Calu3 (cell line): ENCODE results near the gene HSPA12B. TPM values are rescaled to one million over a fixed set of nuclear protein-coding genes. Genes with fewer than 3 reads are reported as not detected.

Experiments
- BruUV-seq: library from RNA; stranded (reverse); fragments of 400-500 nt; replicated peaks from 2 replicates; lab custom pipeline; 2021; lab: Mats Ljungman, UMichigan
- CTCF ChIA-PET: fragments of 300-600 bp; sonication (Branson Sonifier 250); formaldehyde crosslinking; loops from one replicate; lab custom pipeline; 2022; ENCODE audit warnings: antibody characterized with exemption; lab: Charles Lee
- DNase-seq: peaks from one replicate; pipeline ENCODE4 v3.0.0; 2022
- H3K27ac Mint-ChIP-seq: one replicate; pipeline ENCODE4 v1.8.0; 2022; ENCODE audit warnings: mixed read lengths; ENCODE audit not compliant: unreplicated experiment
- H3K27me3 Mint-ChIP-seq: one replicate; pipeline ENCODE4 v1.8.0; 2022; ENCODE audit warnings: mixed read lengths; ENCODE audit not compliant: unreplicated experiment
- H3K36me3 Mint-ChIP-seq: one replicate; pipeline ENCODE4 v1.8.0; 2022; ENCODE audit warnings: mild to moderate bottlenecking, moderate library complexity, mixed read lengths; ENCODE audit not compliant: insufficient read depth, unreplicated experiment
- H3K4me1 Mint-ChIP-seq: one replicate; pipeline ENCODE4 v1.8.0; 2022; ENCODE audit warnings: mild to moderate bottlenecking, low read depth, mixed read lengths; ENCODE audit not compliant: unreplicated experiment
- H3K4me3 Mint-ChIP-seq: one replicate; pipeline ENCODE4 v1.8.0; 2022; ENCODE audit warnings: mild to moderate bottlenecking, low read depth, moderate library complexity, mixed read lengths; ENCODE audit not compliant: unreplicated experiment
- H3K9me3 Mint-ChIP-seq: one replicate; pipeline ENCODE4 v1.8.0; 2022; ENCODE audit warnings: low read depth, mixed read lengths; ENCODE audit not compliant: unreplicated experiment
- CTCF ChIP-seq: fragments of 200-600 bp; IDR thresholded peaks from one replicate; pipeline ENCODE4 v1.8.0; 2022; ENCODE audit warnings: antibody characterized with exemption; ENCODE audit not compliant: unreplicated experiment
- intact Hi-C: fragments of 100-400 bp; cut with micrococcal nuclease; formaldehyde crosslinking; loops from one replicate; pipeline ENCODE4 v1.10.0; 2022; ENCODE audit not compliant: unreplicated experiment
- total RNA-seq: library from RNA; stranded (reverse); gene quantifications from 2 replicates; pipeline ENCODE4 v1.2.3, GENCODE V29; 2022

The HSPA12B gene
- total RNA-seq, 1 experiment from 2014 or later: not detected

GRCh38 chr20:3733119-3733995 is 872 bp downstream of the HSPA12B start:
- Mint-ChIP-seq H3K4me3 (no peak overlapping the region), H3K36me3 (no peaks in the 10 kb centered on the region), H3K9me3 (no peaks in the 10 kb centered on the region), H3K27me3 (peaks cover 60% of the 10 kb centered on the region), H3K27ac (no peak overlapping the region), H3K4me1 (no peaks in the 10 kb centered on the region)
- BruUV-seq: no TSS peak
- CTCF ChIA-PET: no interaction called here
- no peak for DNase-seq
- no peak for TF ChIP-seq CTCF
- intact Hi-C loops: no loop called here

- Mint-ChIP-seq H3K36me3 (no peaks in the 10 kb centered on the region), H3K4me1 (no peaks in the 10 kb centered on the region), H3K9me3 (no peaks in the 10 kb centered on the region), H3K27ac (no peak overlapping the region), H3K4me3 (no peak overlapping the region), H3K27me3 (peaks cover 65% of the 10 kb centered on the region)
- BruUV-seq: no TSS peak
- DNase-seq: no peak
- CTCF ChIA-PET: interaction anchor here (0.5 to 0.7 kb wide), 2 partner anchors 19 to 395 kb away, joined by 5 to 8 read pairs; no protein-coding TSS in a partner anchor
- intact Hi-C loops: no loop called here
- no peak for TF ChIP-seq CTCF
Observed at GRCh38 chr20:3734111-3734843, 1.8 kb downstream of the HSPA12B start.

- no TSS peak for BruUV-seq
- H3K36me3 Mint-ChIP-seq: no peaks in the 10 kb centered on the region
- CTCF ChIA-PET: interaction anchor here (0.9 kb wide), 1 partner anchor 25 kb away, joined by 3 read pairs; no protein-coding TSS in a partner anchor
- peaks cover 65% of the 10 kb centered on the region for H3K27me3 Mint-ChIP-seq
- no peaks in the 10 kb centered on the region for H3K9me3 Mint-ChIP-seq
- no peak for TF ChIP-seq CTCF
- no peak overlapping the region for H3K27ac Mint-ChIP-seq
- H3K4me3 Mint-ChIP-seq: no peak overlapping the region
- no peaks in the 10 kb centered on the region for H3K4me1 Mint-ChIP-seq
- no peak for DNase-seq
- intact Hi-C loops: no loop called here
Observed at GRCh38 chr20:3735768-3736167, 3.3 kb downstream of the HSPA12B start.

- H3K4me1 Mint-ChIP-seq: no peaks in the 10 kb centered on the region
- no peak overlapping the region for H3K27ac Mint-ChIP-seq
- no peaks in the 10 kb centered on the region for H3K36me3 Mint-ChIP-seq
- no peak overlapping the region for H3K4me3 Mint-ChIP-seq
- no peak for TF ChIP-seq CTCF
- CTCF ChIA-PET: no interaction called here
- H3K9me3 Mint-ChIP-seq: no peaks in the 10 kb centered on the region
- H3K27me3 Mint-ChIP-seq: peaks cover 55% of the 10 kb centered on the region
- intact Hi-C loops: no loop called here
- DNase-seq: no peak
- BruUV-seq: no TSS peak
Observed at GRCh38 chr20:3738111-3739053, 5.9 kb downstream of the HSPA12B start.
